ENCODE measurements around the gene ERGIC2.

Gene ERGIC2

DNA sequence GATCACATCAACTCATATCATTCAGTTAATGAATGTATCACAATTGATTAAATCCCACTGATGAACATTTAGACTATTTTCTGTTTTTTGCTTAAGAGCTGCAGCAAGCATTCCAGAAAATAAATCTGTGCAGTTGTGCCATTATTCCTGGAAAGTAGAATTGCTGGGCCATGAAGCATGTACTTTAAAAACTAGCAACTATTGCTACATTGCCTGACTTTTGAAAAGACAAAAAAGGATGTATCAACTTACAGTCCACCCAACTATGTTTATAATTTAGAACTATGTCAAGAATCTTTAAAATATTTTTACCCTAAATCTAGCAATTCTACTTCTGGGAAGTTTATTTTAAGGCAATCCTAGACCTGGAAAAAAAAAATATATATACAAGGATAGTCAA is 33.4 kb upstream of the ERGIC2 start (continued):
- TF ChIP-seq, protein P1, sequence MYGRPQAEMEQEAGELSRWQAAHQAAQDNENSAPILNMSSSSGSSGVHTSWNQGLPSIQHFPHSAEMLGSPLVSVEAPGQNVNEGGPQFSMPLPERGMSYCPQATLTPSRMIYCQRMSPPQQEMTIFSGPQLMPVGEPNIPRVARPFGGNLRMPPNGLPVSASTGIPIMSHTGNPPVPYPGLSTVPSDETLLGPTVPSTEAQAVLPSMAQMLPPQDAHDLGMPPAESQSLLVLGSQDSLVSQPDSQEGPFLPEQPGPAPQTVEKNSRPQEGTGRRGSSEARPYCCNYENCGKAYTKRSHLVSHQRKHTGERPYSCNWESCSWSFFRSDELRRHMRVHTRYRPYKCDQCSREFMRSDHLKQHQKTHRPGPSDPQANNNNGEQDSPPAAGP (tag by site-specific recombination; IDR thresholded peaks at IDR 0.05): no peak
- TF ChIP-seq GFI1B (tag by site-specific recombination; IDR thresholded peaks at IDR 0.05) (no peak), ZNF169 (tag by site-specific recombination; IDR thresholded peaks at IDR 0.05) (no peak), INSM2 (tag by site-specific recombination; IDR thresholded peaks at IDR 0.05) (no peak)

DNA sequence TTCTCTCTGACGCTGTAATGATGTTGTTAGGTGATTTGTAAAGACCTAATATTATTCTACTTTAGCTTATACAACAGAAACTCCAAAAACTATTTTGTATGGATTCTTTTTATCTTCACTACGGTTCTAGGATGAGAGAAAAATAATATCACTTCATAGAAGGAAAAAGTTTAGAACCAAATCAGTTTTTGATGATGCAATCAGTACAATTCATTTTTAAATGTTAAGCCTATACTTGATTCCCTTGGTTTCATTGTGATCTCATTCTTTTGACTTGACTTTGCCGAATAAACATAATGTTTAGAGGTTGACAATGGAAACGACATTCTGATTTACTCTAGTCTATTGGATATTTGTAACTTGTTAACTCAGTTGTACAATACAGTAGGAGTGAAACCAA is 24.6 kb upstream of the ERGIC2 start:
- POLR2A ChIA-PET: no interaction called here
- Histone ChIP-seq H3K4me1 (ENCODE audit: control insufficient read depth, insufficient read depth, low read length) (no peaks in the 10 kb centered on the region), H3K4me3 (ENCODE audit: low read depth, low read length) (no peak overlapping the region), H3K27ac (ENCODE audit: extremely low read depth, low read depth, low read length) (no peak overlapping the region), H3K9me3 (ENCODE audit: control insufficient read depth, insufficient read depth, low read depth, low read length) (no peaks in the 10 kb centered on the region), H3K36me3 (ENCODE audit: control insufficient read depth in 2 of 2, insufficient read depth in 1 of 2, low read length in 2 of 2) (no peaks in the 10 kb centered on the region)
- TF ChIP-seq ZNF423 (tag by site-specific recombination; IDR thresholded peaks at IDR 0.05) (no peak), ZNF561 (tag by site-specific recombination; IDR thresholded peaks at IDR 0.05; ENCODE audit: borderline replicate concordance) (no peak), ZBTB1 (tag by site-specific recombination; IDR thresholded peaks at IDR 0.05) (no peak), ZNF560 (tag by site-specific recombination; IDR thresholded peaks at IDR 0.05; ENCODE audit: borderline replicate concordance) (no peak), ZNF239 (tag by site-specific recombination; IDR thresholded peaks at IDR 0.05) (no peak), ZNF157 (tag by site-specific recombination; IDR thresholded peaks at IDR 0.05) (no peak), ZNF707 (tag by site-specific recombination; IDR thresholded peaks at IDR 0.05) (no peak), GLI2 (tag by site-specific recombination; IDR thresholded peaks at IDR 0.05; ENCODE audit: borderline replicate concordance, low read depth) (no peak), KLF16 (tag by site-specific recombination; IDR thresholded peaks at IDR 0.05) (no peak), OVOL3 (tag by site-specific recombination; IDR thresholded peaks at IDR 0.05) (no peak), ZSCAN30 (tag by site-specific recombination; IDR thresholded peaks at IDR 0.05) (no peak), ZNF335 (tag by site-specific recombination; conservative IDR thresholded peaks at IDR 0.05) (no peak), ZNF629 (tag by site-specific recombination; IDR thresholded peaks at IDR 0.05) (no peak), ZNF274 (IDR thresholded peaks at IDR 0.05; ENCODE audit: low read length) (no peak), ZNF274 (tag by site-specific recombination; IDR thresholded peaks at IDR 0.05; ENCODE audit: borderline replicate concordance) (no peak)
- TF ChIP-seq, protein P2, sequence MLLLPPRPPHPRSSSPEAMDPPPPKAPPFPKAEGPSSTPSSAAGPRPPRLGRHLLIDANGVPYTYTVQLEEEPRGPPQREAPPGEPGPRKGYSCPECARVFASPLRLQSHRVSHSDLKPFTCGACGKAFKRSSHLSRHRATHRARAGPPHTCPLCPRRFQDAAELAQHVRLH (tag by site-specific recombination; IDR thresholded peaks at IDR 0.05): no peak
- TF ChIP-seq, protein P3, sequence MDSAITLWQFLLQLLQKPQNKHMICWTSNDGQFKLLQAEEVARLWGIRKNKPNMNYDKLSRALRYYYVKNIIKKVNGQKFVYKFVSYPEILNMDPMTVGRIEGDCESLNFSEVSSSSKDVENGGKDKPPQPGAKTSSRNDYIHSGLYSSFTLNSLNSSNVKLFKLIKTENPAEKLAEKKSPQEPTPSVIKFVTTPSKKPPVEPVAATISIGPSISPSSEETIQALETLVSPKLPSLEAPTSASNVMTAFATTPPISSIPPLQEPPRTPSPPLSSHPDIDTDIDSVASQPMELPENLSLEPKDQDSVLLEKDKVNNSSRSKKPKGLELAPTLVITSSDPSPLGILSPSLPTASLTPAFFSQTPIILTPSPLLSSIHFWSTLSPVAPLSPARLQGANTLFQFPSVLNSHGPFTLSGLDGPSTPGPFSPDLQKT (IDR thresholded peaks at IDR 0.05; ENCODE audit: borderline replicate concordance, low read depth, low read length): no peak
- CTCF ChIA-PET: no interaction called here

DNA sequence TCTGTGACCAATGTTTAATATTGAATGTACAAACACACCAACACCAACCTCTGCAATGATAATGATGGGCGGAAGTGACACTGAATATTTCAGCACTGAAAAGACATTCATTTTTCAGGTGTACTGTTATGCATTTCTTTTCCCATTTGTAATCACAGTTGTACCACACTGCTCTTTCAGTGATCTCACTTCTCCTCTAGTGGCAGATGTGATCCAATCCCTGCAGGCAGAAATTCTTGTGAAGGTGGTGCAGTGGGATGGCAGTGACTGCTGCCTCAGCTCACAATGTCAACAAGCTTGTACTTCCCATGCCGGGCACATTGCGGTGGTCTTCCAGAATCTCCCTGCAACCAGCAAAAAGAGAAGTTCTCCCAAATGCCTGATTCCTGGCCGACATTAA is 23.0 kb upstream of the ERGIC2 start:
- ChIA-PET POLR2A (no interaction called here), CTCF (no interaction called here)
- Histone ChIP-seq H3K27ac (ENCODE audit: extremely low read depth, low read depth, low read length) (no peak overlapping the region), H3K36me3 (ENCODE audit: control insufficient read depth in 2 of 2, insufficient read depth in 1 of 2, low read length in 2 of 2) (no peaks in the 10 kb centered on the region), H3K9me3 (ENCODE audit: control insufficient read depth, insufficient read depth, low read depth, low read length) (no peaks in the 10 kb centered on the region), H3K4me1 (ENCODE audit: control insufficient read depth, insufficient read depth, low read length) (no peaks in the 10 kb centered on the region), H3K4me3 (ENCODE audit: low read depth, low read length) (no peak overlapping the region)
- TF ChIP-seq, protein P3 (IDR thresholded peaks at IDR 0.05; ENCODE audit: borderline replicate concordance, low read depth, low read length): no peak
- TF ChIP-seq PRDM1 (tag by site-specific recombination; IDR thresholded peaks at IDR 0.05) (no peak), ZBTB17 (tag by site-specific recombination; IDR thresholded peaks at IDR 0.05) (no peak), ZNF544 (tag by site-specific recombination; IDR thresholded peaks at IDR 0.05) (no peak), ZNF266 (tag by site-specific recombination; IDR thresholded peaks at IDR 0.05; ENCODE audit: low read depth) (no peak)
- TF ChIP-seq, protein P4, sequence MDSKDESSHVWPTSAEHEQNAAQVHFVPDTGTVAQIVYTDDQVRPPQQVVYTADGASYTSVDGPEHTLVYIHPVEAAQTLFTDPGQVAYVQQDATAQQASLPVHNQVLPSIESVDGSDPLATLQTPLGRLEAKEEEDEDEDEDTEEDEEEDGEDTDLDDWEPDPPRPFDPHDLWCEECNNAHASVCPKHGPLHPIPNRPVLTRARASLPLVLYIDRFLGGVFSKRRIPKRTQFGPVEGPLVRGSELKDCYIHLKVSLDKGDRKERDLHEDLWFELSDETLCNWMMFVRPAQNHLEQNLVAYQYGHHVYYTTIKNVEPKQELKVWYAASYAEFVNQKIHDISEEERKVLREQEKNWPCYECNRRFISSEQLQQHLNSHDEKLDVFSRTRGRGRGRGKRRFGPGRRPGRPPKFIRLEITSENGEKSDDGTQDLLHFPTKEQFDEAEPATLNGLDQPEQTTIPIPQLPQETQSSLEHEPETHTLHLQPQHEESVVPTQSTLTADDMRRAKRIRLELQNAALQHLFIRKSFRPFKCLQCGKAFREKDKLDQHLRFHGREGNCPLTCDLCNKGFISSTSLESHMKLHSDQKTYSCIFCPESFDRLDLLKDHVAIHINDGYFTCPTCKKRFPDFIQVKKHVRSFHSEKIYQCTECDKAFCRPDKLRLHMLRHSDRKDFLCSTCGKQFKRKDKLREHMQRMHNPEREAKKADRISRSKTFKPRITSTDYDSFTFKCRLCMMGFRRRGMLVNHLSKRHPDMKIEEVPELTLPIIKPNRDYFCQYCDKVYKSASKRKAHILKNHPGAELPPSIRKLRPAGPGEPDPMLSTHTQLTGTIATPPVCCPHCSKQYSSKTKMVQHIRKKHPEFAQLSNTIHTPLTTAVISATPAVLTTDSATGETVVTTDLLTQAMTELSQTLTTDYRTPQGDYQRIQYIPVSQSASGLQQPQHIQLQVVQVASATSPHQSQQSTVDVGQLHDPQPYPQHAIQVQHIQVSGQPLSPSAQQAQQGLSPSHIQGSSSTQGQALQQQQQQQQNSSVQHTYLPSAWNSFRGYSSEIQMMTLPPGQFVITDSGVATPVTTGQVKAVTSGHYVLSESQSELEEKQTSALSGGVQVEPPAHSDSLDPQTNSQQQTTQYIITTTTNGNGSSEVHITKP (tag by site-specific recombination; IDR thresholded peaks at IDR 0.05): no peak
